ENCODE measurements around the gene DGKB.

DNA sequence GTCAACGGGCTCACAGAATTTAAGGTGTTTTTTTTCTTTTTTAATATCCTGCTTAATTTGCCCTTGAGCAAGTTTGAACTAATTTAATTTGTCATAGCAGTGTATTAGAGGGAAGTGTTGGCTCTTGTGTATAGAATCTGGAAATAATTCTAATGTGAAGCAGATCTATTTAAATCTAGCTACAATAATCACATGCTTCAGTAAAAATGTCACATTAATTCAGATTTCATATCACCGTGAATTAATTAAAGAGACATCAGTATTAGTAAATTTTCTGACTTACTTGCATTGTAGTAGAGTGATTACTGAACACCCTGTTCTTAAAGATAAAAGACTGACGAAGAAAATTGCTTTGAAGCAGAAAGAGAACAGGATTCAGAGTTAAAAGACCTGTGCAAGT, 124.7 kb downstream of the DGKB start:
- TF ChIP-seq CTCF (IDR thresholded peaks at IDR 0.05; ENCODE audit: poor library complexity) (no peak), EZH2phosphoT487 (IDR thresholded peaks at IDR 0.05; ENCODE audit: low read depth, severe bottlenecking, unreplicated experiment) (no peak)
